ENCODE results near the gene TNP1.

Gene TNP1

DNA sequence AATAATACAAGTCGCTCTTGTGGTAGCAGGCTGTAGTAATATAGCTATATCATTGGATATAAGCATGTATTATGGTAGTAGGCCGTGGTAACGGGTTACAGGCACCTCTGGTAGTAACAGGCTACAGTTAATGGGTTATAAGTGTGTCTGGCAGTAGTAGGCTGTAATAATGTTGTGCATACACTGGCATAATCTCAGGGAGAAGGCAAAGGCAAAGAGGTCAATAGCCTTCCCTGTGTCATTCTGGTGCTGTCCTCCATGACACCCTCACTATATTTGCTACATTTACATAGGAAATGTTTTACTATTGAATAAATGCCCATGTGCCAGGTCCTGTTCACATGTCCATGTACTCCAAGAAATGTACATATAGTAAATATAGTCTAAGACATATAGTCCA is 12.8 kb upstream of the TNP1 start:
- DNase-seq = no peak

DNA sequence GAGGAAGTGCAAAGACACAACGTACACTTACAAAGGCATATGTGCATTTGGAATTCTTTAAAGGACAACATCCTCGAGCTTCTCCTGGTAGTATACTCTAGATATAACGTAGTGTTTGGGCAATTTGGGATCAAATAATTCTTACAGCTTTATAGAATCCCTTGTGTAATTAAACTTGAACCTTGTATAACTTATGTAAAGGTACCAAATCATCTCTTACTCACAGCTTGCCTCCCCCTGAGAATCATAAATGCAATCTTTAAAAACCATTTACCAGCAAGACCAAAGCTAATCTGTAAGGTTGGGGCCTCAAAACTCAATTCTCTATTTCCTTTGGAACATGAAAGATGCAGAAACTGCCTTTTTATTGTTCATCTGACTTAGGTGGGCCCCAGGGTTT is 12.2 kb upstream of the TNP1 start:
- no peak for DNase-seq

DNA sequence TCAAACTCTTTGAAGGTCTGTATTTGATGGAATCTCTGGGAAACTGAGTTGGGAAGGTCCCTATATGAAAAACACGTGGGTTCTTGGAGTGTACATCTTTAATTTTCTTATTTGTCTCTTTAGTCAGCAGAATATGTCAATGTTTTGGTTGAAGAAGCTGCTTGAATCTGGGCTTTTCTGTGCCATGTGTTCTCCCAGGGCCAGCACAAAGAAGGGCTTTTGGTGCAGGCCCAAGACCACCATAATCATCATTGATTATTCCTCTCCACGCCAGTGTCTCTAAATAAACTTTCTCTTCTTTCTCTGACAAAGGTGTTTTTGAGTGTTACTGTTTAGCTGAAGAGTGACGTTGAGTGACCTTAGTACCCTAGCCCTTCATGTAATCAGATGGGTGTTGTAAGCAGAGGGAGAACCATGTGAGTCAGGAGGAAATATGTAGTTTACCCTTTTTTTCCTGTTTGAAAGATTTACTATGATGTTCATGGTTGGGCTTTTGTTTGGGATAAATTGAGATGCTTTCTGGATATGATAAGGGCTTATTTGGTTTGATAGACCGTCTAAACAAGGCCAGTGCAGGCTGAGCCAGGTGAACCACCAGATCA is 11.6 kb upstream of the TNP1 start:
- no peak for DNase-seq

DNA sequence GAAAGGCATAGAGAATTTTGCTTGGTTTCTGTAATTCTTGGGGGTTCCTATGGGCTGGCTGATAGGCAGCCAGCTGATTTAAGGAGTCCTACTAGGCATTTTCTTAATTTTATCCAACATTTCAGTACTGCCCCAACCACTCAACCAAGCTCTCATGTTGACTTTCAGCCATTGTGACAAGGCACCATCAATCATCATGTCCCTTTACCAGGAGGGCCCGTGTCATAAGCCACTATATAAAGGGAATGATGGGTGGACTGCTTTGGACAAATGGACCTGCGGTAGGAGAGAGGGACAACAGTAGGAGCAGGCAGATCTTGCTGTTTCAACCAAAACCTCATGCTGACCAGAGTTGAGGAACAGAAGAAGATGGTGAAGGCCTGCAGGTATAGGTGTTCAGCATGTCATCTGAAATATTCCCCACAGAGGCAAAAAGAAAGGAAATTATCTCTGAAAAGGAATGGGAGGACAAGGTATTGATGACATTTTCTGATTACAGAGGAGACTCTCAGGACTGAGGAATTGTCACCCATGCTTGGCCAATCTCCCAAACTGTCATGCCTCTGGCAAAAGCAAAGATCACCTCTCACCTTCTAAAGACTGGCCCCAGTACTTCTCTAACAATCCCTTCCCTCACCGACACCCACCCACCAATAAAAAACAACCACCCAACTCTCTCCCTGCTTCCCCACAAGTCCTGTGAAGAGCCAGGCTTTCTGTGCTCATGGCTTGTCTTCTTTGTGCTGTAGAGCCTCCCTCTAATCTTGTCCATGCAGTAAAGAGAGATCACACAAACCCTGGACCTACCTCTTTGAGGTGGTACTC is 10.9 kb upstream of the TNP1 start:
- no peak for DNase-seq

DNA sequence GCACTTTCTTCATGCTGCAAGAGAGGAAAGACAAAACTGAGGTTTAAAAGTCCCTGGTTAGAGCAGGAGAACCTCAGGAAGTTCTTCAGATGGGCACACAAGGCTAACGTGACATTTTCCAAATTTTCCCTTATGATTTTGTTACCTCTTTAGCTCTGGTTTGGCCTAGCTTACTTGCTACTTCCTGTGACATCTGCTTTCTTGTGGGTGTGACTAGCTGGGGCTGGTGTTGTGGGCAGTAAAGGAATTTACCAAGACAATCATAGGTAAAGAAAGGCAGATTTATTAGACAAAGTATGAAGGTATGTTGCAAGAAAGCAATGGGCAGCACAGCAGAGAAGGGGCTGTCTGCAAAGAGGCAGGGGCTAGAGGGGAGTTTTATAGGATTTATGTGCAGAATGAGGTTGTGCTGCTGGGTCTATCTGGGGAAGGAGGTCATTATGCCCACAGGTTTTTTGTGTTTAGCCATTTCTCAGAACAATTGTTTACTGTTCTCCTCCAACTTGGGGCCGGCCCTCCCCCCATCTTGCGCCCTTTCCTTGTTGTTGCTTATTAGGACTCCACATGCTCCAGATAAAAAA is 6.7 kb upstream of the TNP1 start:
- no peak for DNase-seq

DNA sequence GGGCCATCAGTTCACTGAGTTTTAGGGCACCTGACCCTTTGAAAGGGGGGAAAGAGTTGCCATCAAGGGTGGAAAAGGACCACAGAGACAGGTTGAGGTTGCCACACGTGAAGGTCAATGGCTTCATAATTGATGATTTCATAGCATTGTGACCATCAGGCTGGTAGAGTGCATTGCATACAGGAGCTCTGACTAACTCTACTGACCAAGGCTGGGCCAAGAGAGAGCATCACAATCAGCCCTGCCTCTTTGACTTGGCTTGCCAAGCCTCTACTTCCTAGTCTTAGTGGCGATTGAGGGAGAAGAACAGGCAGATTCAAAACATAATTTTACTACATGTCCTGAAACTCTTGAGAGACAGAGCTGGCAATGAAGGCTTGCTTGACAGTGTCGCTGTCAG is 5.8 kb upstream of the TNP1 start:
- DNase-seq = no peak

DNA sequence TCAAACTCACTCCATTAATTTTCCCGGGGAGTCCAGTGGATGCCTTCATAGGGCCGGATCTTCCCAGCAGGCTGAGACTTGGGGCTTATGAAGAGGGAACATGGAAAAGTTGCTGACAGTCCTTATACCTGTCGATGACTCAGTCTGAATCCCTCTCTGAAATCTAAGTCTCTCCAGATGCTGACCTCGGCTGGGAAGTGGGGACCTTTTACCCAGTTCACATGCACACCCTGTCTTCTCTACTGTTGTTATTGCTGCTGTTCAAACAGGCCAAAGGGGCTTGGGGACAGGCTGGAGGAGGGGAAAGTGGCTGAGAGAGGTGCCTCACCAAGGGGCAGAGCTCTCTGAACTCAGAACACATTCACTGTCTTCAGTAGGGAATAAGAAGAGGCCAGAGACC is 4.1 kb upstream of the TNP1 start:
- DNase-seq = no peak

DNA sequence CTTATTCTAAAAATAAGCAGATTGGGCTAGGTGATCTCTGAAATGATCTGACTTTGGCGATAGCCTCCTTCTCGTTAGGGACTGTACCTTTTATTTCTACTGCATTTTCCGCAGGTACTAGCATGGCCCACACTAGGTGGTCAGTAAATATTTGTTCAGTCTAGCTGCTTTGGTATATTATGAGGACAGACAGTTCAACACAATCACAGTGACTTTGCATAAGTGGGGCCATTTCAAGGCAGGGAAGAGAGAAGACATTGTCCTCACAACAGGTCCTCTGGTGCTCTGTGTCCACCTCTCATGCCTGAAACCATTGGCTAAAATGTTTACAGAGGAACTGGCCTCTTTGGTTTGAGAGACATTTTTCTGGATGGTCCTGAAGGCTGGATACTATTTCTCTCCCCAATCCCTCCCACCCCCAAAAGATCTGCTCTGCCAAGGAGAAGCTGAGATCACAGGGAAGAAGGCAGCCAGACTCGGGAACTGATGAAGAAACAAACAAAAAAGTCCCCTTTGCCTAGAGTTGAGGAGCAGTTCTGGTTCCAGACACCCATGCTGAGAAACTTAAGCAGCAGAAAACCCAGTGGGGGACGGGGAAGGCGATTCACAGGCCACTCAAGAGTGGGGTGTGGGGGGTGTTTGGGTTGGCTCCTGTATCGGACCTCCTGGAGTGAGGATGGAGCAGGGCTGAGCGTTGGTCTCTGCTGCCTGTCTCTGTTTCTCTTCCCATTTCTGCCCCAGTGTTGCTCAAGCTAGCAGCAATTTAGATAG is 2.9 kb upstream of the TNP1 start:
- no peak for DNase-seq

DNA sequence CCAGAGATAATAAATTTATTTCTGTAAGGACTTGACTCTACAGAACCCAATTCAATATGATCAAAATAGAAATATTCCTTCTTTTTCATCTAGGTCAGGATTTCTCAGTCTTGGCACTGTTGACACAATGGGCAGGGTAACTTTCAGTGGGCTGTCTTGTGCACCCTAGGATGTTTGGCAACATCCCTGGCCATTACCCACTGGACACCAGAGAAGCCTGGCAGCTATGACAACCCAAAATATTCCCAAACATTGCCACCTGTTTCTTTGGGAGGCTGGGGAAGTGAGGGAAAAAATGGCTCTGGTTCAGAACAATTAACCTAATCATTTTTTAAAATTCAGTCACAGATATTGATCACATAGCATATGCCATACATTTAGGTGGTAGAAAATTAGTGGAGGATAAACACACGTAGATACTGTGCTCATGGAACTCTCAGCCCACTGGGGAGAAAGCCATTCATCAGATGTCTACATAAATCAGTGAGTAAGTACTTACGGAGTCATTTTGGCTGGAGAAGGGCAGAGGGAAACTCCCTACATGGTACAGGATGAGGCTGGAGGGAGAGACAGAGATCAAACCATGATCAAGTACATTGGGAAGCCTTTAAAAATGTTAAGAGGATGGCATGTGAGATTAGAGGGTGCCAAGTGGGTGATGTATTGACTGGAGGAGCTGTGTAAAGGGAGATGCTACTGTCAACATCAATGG is 718 bp upstream of the TNP1 start:
- no peak for DNase-seq

DNA sequence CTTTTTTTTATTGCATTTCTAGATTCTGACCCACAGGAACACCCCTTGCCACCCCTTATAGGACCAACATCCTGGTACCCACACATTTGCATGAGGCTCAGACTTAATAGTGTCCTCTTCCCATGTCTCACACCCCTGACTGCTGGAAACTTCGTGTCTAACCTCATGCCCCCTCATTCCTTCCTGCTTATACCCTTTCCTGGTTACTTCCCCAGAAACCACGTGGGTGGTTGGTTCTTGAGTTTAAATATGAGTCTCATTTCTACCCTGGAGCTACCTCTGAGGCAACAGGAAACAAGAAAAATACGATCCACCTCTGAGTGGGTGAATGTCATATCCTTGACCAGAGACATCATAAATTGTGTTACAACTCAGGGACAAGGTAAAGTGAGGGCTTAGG is 1.6 kb downstream of the TNP1 start:
- DNase-seq = no peak

DNA sequence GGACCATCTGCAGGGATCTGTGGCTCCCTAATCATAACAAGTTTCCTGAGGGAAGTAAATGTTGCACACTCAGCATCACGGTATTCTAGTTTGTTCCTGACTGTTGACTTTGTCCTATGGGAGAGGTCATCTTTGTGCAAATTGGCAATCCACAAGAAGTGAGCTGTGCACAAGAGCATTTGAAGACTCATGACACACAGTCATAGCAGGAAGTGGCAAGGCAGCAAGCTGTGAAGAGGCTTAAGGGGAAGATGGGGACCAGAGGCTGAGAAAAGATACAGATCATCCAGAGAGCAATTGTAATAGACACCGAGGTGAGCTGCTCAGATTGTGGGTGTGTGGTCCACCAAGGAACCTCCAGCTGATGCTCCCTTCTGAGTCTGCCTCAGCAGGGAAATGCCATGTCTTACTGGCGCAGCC is 2.7 kb downstream of the TNP1 start:
- no peak for DNase-seq

DNA sequence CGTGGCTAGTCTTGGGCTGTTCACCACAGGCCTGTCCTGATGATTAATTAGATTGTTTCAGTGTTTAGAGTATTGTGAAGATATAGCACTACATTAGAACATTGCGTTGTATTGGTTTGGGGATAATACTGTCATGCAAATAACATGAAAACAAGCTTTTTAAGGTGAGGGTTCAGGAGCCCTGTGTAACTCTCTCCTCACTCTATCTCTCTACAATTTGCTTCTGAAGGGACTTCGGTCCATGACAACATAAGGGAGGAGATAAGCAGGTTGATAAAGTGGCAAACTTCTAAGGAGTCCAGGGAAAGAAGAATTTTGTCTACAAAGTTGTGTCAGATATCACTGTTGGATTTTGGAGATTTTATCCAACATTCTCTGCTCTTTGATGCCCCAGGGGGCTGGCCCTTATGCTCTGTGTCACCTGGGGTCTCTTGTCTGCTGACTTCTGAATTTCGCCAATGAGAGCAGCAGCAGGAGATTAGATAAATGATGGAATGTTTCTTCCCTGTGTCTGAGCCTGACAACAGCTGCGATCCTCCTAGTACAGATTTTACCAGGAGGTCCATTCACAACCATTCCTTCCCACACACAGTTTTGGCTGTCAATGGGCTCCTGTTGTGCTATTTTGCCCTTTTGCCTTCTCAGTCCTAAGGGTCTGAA is 3.3 kb downstream of the TNP1 start:
- DNase-seq = no peak

DNA sequence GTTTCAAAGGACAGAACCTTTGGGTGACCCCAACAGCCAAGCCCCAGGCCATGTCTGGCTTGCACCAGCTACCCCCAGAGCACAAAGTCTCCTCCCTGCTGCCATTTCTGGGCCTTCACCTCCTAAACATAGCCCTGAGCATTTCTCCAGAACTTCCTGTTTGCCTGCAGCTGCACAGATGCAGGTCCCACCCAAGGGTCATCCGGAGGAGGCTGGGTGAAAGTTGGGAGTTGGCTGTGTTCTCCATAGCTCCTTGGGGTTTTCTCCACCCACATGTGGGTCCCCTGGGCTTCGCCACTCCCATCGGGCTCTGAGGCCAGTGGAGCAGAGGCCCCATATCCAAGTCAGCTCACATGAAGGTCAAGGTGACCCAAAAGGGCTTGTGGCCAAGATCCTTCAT is 4.3 kb downstream of the TNP1 start:
- DNase-seq = no peak

DNA sequence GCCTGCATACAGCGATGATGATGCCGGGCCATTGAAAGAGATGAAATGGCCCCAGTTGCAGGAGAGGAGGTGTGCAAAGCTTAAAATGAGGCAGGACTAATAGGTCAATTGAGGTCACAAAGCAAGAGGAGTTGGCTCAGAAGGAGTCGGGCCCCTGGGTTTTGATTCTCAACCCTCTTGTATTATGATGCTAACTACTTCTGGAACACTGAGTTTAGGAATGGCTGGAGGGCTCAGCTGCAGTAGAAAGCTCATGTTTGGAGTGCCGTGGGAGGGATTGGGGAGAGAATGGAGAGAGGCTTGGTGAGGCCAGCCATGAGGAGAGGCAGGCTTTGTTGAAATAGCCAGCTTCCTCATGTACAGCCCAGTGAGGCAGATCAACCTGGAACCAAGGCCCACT is 4.8 kb downstream of the TNP1 start:
- DNase-seq = no peak

DNA sequence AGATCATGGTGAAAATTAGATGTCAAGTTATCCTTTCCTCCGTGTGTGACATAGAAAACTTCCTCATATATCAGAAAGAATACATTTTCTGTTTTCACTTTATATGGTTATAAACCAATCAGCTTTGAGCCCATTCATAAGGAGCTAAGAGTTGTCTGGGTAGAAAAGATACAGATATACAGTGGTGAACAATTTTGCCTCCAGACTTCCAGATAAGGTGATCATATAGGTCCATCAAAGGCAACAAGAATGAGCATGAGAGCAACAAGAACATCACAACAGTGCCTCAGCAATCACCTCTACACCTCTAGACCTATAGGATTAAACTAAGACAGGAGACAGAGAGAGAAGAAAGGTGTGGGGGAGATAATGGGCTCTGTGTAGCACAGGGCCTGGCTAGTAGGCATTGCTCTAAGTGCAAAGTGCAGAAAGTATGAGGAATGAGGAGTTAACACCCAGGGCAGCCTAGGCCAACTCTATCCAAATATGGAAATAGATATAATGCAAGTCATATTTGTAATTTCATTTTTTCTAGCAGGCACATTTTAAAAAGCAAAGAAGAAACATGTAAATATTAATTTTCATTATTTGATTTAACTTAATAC is 8.3 kb downstream of the TNP1 start:
- no peak for DNase-seq

DNA sequence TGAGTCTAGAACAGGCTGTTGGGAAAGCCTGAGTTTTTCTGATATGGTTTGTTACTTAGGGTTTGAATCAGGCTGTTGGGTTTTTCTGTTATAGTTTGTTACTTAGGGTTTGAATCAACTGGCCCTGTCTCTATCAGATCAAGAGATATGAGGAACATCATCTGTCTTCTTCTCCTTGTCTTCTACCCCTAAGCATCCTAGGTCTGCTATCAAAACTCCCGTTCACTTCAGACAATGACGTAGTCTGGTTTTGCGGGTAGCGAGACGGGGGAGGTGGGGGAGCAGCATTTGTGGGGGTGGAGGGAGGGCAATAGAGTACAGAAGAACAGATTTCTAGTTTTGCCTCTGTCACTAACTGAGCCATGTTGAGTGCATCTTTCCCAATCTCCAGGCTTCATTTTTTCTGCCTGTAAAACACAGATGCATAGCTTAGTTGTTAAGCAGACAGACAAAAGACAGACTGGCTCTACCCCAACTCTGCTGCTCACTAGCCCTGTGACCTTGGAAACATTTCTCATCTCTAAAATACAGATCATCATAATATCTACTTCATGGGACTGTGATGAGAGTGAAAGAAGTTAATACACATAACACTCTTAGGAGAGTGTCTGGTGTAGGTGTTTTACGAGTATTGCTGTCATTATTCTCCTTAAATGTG is 9.1 kb downstream of the TNP1 start:
- DNase-seq = no peak

DNA sequence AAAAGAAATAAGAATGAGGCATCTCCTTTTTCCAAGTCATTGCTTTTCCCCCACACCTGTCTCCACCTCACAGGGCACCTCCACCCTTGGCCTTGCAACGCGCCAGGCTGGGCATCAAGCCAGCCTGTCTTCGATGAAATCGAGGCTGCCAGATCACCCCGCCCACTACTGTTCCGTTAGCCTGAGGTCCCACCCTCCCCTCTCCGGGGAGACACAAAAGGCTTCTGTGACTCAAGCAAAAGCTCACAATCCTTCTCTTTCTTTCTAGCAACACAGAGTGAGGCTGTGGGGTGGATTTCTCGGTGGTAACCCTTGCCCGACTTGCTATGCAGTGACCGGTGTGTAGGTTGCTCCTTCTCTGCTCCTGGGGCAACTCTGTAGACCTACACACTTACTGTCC is 9.9 kb downstream of the TNP1 start:
- no peak for DNase-seq

DNA sequence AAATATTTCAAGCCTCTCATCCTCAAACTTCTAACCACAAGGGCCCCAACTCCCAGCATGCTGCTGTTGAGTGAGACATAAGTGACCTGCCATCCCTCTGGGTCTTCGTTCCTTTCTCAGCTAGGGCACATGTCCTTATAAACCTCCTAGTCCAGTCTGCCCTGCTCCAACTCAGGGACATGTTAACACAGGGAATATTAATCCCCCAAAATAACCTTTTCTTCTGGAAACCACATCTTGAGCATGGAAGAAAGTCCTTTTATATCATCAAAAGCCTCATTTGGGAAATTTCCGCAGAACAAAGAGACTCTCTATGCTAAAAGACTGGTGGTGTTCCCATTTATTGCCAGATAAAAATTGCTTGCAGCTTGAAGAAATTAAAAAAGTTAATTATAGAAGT is 14.4 kb downstream of the TNP1 start:
- DNase-seq = no peak

DNA sequence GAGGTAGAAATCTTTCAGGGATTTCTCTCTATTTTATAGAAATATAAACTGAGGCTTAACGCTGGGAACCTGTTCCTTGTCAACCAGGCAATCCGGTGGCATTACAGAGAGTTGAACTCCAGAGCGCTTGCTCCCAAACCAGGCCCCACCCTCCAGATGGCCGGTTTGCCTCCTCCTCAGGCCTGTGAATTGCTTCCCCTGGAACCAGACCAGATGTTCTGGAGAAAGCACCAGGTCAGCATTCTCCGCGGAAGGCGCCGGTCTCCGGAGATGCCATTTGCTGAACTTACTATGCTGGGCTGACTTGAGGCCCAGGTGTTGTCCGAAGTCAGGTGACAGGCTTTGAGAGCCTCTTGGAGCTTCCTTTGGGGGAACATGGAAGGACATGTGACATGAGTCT is 17.2 kb downstream of the TNP1 start:
- DNase-seq = no peak

DNA sequence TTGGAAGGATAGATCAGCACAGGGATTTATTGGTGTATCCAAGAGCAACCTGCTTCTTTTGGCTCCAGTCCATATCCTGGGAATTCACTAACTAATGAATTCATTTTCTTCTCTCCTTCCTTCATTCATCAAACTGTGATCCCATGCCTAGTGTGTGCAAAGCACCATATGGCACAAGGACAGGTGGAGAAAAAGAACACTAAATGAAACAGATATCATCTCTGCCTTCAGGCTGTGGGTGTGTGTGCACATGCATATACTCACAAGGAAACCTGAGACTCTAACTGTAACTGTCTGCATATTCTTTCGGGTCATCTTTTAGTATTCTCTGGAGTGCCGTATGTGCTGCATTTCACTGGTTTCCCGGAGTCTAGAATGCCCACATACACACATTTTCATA is 20.2 kb downstream of the TNP1 start:
- DNase-seq = no peak

DNA sequence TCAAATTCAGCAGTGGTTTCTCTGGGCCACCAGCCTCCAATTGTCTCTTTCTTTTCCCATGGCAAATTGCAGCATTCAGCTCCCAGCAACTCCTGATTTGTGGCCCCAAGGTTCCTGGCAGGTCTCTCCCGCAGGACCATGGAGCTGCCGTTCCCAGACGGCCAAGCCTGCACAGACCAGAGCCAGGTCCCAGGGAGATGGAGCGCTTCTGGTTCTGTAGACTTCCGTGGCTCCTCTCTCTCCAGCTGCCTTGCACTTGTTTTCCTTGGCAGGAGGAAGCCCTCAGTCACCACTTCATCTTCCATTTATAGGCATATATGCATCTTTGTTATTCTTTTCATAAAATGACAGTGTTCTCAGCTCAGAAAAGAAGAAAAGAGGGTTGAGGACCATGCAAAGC is 21.7 kb downstream of the TNP1 start:
- no peak for DNase-seq

DNA sequence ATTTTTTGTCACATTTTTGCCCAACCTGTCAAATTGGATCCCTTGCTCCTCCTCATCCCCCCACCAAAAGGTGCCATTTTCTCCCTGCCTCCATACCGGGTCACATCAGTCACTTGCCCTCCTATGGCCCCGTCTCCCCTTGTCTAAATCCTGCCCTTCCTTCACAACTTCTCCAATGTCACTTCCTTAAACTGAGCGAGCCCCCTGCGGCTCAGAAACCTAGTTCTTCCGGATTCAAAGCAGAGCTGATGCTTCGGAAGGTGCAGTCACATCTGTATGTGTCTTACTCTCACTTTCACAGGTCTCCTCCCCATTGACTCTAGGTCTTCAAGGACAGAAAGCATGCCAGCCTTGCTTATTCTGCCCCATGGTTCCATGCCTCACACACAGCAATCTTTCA is 22.1 kb downstream of the TNP1 start:
- DNase-seq = no peak
